ENCODE results near the gene SLC39A9.

SLC39A9 gene

GRCh38 chr14:69427596-69427995 lies 29.1 kb downstream of the SLC39A9 start:
- DNase-seq (ENCODE audit: low read depth in 2 of 2) = no peak

GRCh38 chr14:69428289-69428998 lies 30.0 kb downstream of the SLC39A9 start:
- DNase-seq (ENCODE audit: low read depth in 2 of 2) = no peak

- no peak for DNase-seq (ENCODE audit: low read depth in 2 of 2)
Observed at GRCh38 chr14:69429643-69430042, 31.2 kb downstream of the SLC39A9 start.

GRCh38 chr14:69430306-69430939 lies 31.9 kb downstream of the SLC39A9 start:
- DNase-seq (ENCODE audit: low read depth in 2 of 2) = no peak

GRCh38 chr14:69432364-69432763 lies 33.9 kb downstream of the SLC39A9 start:
- no peak for DNase-seq (ENCODE audit: low read depth in 2 of 2)

GRCh38 chr14:69439521-69440270 lies 41.2 kb downstream of the SLC39A9 start:
- no peak for DNase-seq (ENCODE audit: low read depth in 2 of 2)

- no peak for DNase-seq (ENCODE audit: low read depth in 2 of 2)
Observed at GRCh38 chr14:69441948-69442347, 43.5 kb downstream of the SLC39A9 start.

GRCh38 chr14:69443296-69443805 lies 44.9 kb downstream of the SLC39A9 start:
- DNase-seq (ENCODE audit: low read depth in 2 of 2) = no peak

- DNase-seq (ENCODE audit: low read depth in 2 of 2) = no peak
Observed at GRCh38 chr14:69449216-69449615, 50.7 kb downstream of the SLC39A9 start.

GRCh38 chr14:69451941-69452340 lies 53.4 kb downstream of the SLC39A9 start:
- no peak for DNase-seq (ENCODE audit: low read depth in 2 of 2)

GRCh38 chr14:69458350-69458749 lies 59.9 kb downstream of the SLC39A9 start:
- DNase-seq (ENCODE audit: low read depth in 2 of 2) = no peak

GRCh38 chr14:69459122-69459521 lies 60.6 kb downstream of the SLC39A9 start:
- no peak for DNase-seq (ENCODE audit: low read depth in 2 of 2)

GRCh38 chr14:69460093-69460701 lies 61.7 kb downstream of the SLC39A9 start:
- DNase-seq (ENCODE audit: low read depth in 2 of 2) = peak; percentile 25 to 40

- no peak for DNase-seq (ENCODE audit: low read depth in 2 of 2)
Observed at GRCh38 chr14:69464379-69464778, 65.9 kb downstream of the SLC39A9 start.

GRCh38 chr14:69464829-69465228 lies 66.3 kb downstream of the SLC39A9 start:
- no peak for DNase-seq (ENCODE audit: low read depth in 2 of 2)

GRCh38 chr14:69468949-69469348 lies 70.5 kb downstream of the SLC39A9 start:
- no peak for DNase-seq (ENCODE audit: low read depth in 2 of 2)

GRCh38 chr14:69471436-69471835 lies 72.9 kb downstream of the SLC39A9 start:
- DNase-seq (ENCODE audit: low read depth in 2 of 2) = no peak

- no peak for DNase-seq (ENCODE audit: low read depth in 2 of 2)
Observed at GRCh38 chr14:69471916-69472315, 73.4 kb downstream of the SLC39A9 start.

GRCh38 chr14:69473260-69473659 lies 74.8 kb downstream of the SLC39A9 start:
- no peak for DNase-seq (ENCODE audit: low read depth in 2 of 2)

- no peak for DNase-seq (ENCODE audit: low read depth in 2 of 2)
Observed at GRCh38 chr14:69473946-69474345, 75.5 kb downstream of the SLC39A9 start.

- DNase-seq (ENCODE audit: low read depth in 2 of 2) = no peak
Observed at GRCh38 chr14:69475194-69475818, 76.8 kb downstream of the SLC39A9 start.

Measured in activated CD4-positive, alpha-beta T cell treated with anti-CD3 and anti-CD28 coated beads for 24 hours (primary cell).